Activated T-helper 17 cell treated with anti-CD3 and anti-CD28 coated beads, Interleukin-2, amount 50 U/mL, for 72 hours (primary cell): ENCODE data around the gene CLEC16A. TPM values are rescaled to one million over a fixed set of nuclear protein-coding genes. Genes with fewer than 3 reads are reported as not detected.

Experiments
- ATAC-seq: fragments of 150-1000 bp; cut with Tn5 transposase; replicated peaks from 2 replicates; pipeline ENCODE4 v1.10.0; 2021; ENCODE audit warnings: mild to moderate bottlenecking, moderate library complexity
- H3K27ac Mint-ChIP-seq: one replicate; pipeline ENCODE4 v1.8.0; 2022; ENCODE audit warnings: mixed read lengths
- H3K27me3 Mint-ChIP-seq: one replicate; pipeline ENCODE4 v1.8.0; 2022; ENCODE audit warnings: mixed read lengths
- H3K36me3 Mint-ChIP-seq: one replicate; pipeline ENCODE4 v1.8.0; 2022; ENCODE audit warnings: low read depth, mild to moderate bottlenecking, mixed read lengths
- H3K4me1 Mint-ChIP-seq: one replicate; pipeline ENCODE4 v1.8.0; 2022; ENCODE audit warnings: mixed read lengths
- H3K4me3 Mint-ChIP-seq: one replicate; pipeline ENCODE4 v1.8.0; 2022; ENCODE audit warnings: mild to moderate bottlenecking, mixed read lengths
- H3K9me3 Mint-ChIP-seq: one replicate; pipeline ENCODE4 v1.8.0; 2022; ENCODE audit warnings: mixed read lengths
- total RNA-seq, 2 donors: library from RNA; stranded (reverse); gene quantifications; one replicate each; pipeline ENCODE4 v1.2.3, GENCODE V29; 2022

CLEC16A gene
- 10 to 100 TPM; 24.3 to 24.8 TPM for total RNA-seq

GRCh38 chr16:10944249-10945064 is at the start of gene CLEC16A:
Gene CLEC16A, plus strand, starts transcription at chr16:10944564. Its CDS starts 154 bp downstream, at chr16:10944718.
- Mint-ChIP-seq H3K4me1 (peaks cover 35% of the 10 kb centered on the region), H3K9me3 (no peaks in the 10 kb centered on the region), H3K36me3 (peaks cover 14% of the 10 kb centered on the region), H3K27me3 (no peaks in the 10 kb centered on the region), H3K4me3 (peak within 1 kb of the TSS; percentile 91), H3K27ac (peak within 1 kb of the TSS; percentile 86)
- ATAC-seq, result peak; percentile 84

GRCh38 chr16:10895053-10895946 is 49.1 kb upstream of the CLEC16A start:
- no peak overlapping the region for H3K27ac Mint-ChIP-seq
- no peak overlapping the region for H3K4me3 Mint-ChIP-seq
- H3K9me3 Mint-ChIP-seq, result no peaks in the 10 kb centered on the region
- no peak for ATAC-seq
- no peaks in the 10 kb centered on the region for H3K36me3 Mint-ChIP-seq
- H3K27me3 Mint-ChIP-seq, result peaks cover 6% of the 10 kb centered on the region
- H3K4me1 Mint-ChIP-seq, result no peaks in the 10 kb centered on the region

GRCh38 chr16:10896165-10896564 is 48.2 kb upstream of the CLEC16A start:
- Mint-ChIP-seq H3K27ac (no peak overlapping the region), H3K4me1 (no peaks in the 10 kb centered on the region), H3K27me3 (peaks cover 6% of the 10 kb centered on the region), H3K9me3 (no peaks in the 10 kb centered on the region), H3K4me3 (no peak overlapping the region), H3K36me3 (no peaks in the 10 kb centered on the region)
- no peak for ATAC-seq

DNA sequence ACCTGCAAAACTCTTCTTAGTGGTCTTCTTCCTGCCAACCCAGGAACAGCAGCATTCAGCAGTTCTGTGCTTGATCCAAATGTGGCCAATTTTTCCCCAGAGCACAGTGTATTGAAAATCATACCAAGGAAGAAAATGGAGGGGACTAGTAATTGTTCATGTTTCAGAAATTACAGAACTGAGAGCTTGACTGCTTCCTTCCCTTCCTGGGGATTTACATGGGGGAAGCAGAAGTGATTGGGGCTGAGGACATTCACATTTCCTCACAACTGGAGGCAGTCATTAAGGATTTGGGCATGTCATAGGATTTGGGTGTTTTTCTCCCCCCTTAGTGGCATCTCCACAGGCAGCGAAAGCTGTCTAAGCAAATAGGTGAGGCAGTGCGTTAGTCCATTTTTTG is 47.6 kb upstream of the CLEC16A start:
- no peaks in the 10 kb centered on the region for H3K36me3 Mint-ChIP-seq
- ATAC-seq, result no peak
- H3K27ac Mint-ChIP-seq, result no peak overlapping the region
- no peaks in the 10 kb centered on the region for H3K9me3 Mint-ChIP-seq
- no peak overlapping the region for H3K4me3 Mint-ChIP-seq
- H3K4me1 Mint-ChIP-seq, result no peaks in the 10 kb centered on the region
- peaks cover 6% of the 10 kb centered on the region for H3K27me3 Mint-ChIP-seq

- H3K36me3 Mint-ChIP-seq, result no peaks in the 10 kb centered on the region
- no peaks in the 10 kb centered on the region for H3K9me3 Mint-ChIP-seq
- peaks cover 6% of the 10 kb centered on the region for H3K27me3 Mint-ChIP-seq
- no peaks in the 10 kb centered on the region for H3K4me1 Mint-ChIP-seq
- no peak for ATAC-seq
- no peak overlapping the region for H3K4me3 Mint-ChIP-seq
- no peak overlapping the region for H3K27ac Mint-ChIP-seq
These were observed 47.2 kb upstream of the CLEC16A start for GRCh38 chr16:10897134-10897533.

DNA sequence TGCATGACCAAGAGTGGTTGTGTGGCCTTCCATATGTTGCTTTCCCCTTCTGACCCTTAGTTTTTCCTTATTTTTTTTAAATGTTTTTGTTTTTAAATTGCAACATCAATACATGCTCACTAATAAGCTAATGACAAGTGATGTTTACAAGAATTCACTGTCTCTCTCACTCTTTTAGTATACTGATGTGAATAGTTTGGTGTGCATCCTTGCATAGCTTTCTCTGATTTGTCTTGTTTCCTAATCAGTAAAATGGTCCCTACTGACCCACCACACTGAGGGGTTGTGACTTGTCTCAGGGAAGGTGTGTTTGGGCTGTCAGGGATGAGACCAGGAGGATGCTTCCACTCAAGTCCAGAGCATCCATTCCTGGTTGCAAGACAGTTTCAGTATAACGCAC is 41.4 kb upstream of the CLEC16A start:
- Mint-ChIP-seq H3K4me3 (no peak overlapping the region), H3K27ac (no peak overlapping the region), H3K9me3 (no peaks in the 10 kb centered on the region), H3K4me1 (no peaks in the 10 kb centered on the region), H3K36me3 (no peaks in the 10 kb centered on the region), H3K27me3 (no peaks in the 10 kb centered on the region)
- ATAC-seq, result no peak

DNA sequence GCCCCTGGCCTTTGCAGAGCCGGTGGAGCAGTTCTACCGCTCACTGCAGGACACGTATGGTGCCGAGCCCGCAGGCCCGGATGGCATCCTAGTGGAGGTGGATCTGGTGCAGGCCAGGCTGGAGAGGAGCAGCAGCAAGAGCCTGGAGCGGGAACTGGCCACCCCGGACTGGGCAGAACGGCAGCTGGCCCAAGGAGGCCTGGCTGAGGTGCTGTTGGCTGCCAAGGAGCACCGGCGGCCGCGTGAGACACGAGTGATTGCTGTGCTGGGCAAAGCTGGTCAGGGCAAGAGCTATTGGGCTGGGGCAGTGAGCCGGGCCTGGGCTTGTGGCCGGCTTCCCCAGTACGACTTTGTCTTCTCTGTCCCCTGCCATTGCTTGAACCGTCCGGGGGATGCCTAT is 37.9 kb upstream of the CLEC16A start:
- no peak for ATAC-seq
- Mint-ChIP-seq H3K9me3 (no peaks in the 10 kb centered on the region), H3K27me3 (no peaks in the 10 kb centered on the region), H3K4me3 (no peak overlapping the region), H3K27ac (no peak overlapping the region), H3K4me1 (no peaks in the 10 kb centered on the region), H3K36me3 (no peaks in the 10 kb centered on the region)

- Mint-ChIP-seq H3K9me3 (no peaks in the 10 kb centered on the region), H3K27ac (no peak overlapping the region), H3K36me3 (no peaks in the 10 kb centered on the region), H3K27me3 (no peaks in the 10 kb centered on the region), H3K4me1 (no peaks in the 10 kb centered on the region), H3K4me3 (no peak overlapping the region)
- no peak for ATAC-seq
These were observed 37.2 kb upstream of the CLEC16A start for GRCh38 chr16:10906914-10907756.

DNA sequence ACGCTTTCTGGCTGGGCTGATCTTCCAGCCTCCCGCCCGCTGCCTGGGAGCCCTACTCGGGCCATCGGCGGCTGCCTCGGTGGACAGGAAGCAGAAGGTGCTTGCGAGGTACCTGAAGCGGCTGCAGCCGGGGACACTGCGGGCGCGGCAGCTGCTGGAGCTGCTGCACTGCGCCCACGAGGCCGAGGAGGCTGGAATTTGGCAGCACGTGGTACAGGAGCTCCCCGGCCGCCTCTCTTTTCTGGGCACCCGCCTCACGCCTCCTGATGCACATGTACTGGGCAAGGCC is 36.7 kb upstream of the CLEC16A start:
- no peak overlapping the region for H3K27ac Mint-ChIP-seq
- H3K9me3 Mint-ChIP-seq, result no peaks in the 10 kb centered on the region
- no peak for ATAC-seq
- H3K4me1 Mint-ChIP-seq, result no peaks in the 10 kb centered on the region
- H3K36me3 Mint-ChIP-seq, result no peaks in the 10 kb centered on the region
- no peak overlapping the region for H3K4me3 Mint-ChIP-seq
- no peaks in the 10 kb centered on the region for H3K27me3 Mint-ChIP-seq

- Mint-ChIP-seq H3K4me3 (no peak overlapping the region), H3K4me1 (peaks cover 6% of the 10 kb centered on the region), H3K36me3 (no peaks in the 10 kb centered on the region), H3K27me3 (no peaks in the 10 kb centered on the region), H3K27ac (peak overlapping the region; percentile 62), H3K9me3 (no peaks in the 10 kb centered on the region)
- ATAC-seq, result no peak
These were observed 33.1 kb upstream of the CLEC16A start for GRCh38 chr16:10911267-10911666.

- no peak overlapping the region for H3K27ac Mint-ChIP-seq
- H3K27me3 Mint-ChIP-seq, result no peaks in the 10 kb centered on the region
- no peaks in the 10 kb centered on the region for H3K36me3 Mint-ChIP-seq
- ATAC-seq, result peak; percentile 66
- H3K4me3 Mint-ChIP-seq, result peak overlapping the region; percentile 1
- peaks cover 12% of the 10 kb centered on the region for H3K4me1 Mint-ChIP-seq
- no peaks in the 10 kb centered on the region for H3K9me3 Mint-ChIP-seq
These were observed 27.8 kb upstream of the CLEC16A start for GRCh38 chr16:10916534-10916933.

- H3K4me1 Mint-ChIP-seq, result peaks cover 12% of the 10 kb centered on the region
- H3K27ac Mint-ChIP-seq, result no peak overlapping the region
- H3K27me3 Mint-ChIP-seq, result no peaks in the 10 kb centered on the region
- no peak overlapping the region for H3K4me3 Mint-ChIP-seq
- H3K36me3 Mint-ChIP-seq, result no peaks in the 10 kb centered on the region
- H3K9me3 Mint-ChIP-seq, result no peaks in the 10 kb centered on the region
- ATAC-seq, result peak; percentile 74
These were observed 25.9 kb upstream of the CLEC16A start for GRCh38 chr16:10918294-10919002.

- no peak for ATAC-seq
- Mint-ChIP-seq H3K4me1 (peaks cover 12% of the 10 kb centered on the region), H3K4me3 (no peak overlapping the region), H3K27me3 (no peaks in the 10 kb centered on the region), H3K36me3 (no peaks in the 10 kb centered on the region), H3K9me3 (no peaks in the 10 kb centered on the region), H3K27ac (no peak overlapping the region)
These were observed 25.4 kb upstream of the CLEC16A start for GRCh38 chr16:10919003-10919351.
